ENCODE results near the gene ALDH3B1. TPM values are rescaled to one million over a fixed set of nuclear protein-coding genes. Genes with fewer than 3 reads are reported as not detected.

The ALDH3B1 gene
- total RNA-seq, 1 experiment from 2014 or later, result 60.2 TPM

DNA sequence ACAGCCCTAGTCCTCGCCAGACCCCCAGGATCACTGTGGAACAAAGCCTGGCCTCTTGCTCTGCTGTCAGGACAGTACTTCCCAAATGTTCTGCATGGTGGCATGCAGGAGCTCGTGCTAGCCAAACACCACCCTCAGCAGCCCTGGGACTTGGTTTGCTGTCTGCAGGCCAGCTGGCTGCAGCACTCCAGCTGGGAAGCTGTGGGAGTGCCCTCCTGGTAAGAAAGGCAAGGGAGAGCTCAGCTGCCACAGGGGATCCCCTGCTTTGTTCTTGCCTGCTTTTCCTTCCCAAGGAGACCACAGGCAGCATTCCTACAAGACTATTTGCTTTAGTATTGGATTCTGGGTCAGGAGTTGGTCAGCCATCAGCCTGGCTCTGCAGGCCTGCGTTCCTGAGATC, 56.6 kb downstream of the ALDH3B1 start:
- DNase-seq (ENCODE audit: low read depth), result no peak

DNA sequence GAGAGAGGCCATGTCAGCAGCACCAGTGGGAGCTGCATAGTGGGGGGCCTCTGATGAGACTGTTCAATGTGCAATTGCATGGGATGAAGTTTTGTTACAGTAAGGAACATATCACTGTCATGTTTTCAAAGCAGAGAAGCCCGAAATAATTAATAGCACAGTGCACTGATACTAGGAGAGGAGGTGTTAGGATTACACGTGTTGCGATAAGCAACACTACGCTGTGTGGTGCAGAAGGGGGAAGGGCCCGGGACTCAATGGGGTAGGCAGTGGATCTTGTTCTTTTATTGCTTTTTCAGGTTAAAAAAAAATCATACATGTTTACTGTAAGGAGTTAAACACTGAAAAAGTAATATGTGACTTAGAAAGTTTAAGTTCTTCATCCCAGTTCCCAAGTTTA, 57.9 kb downstream of the ALDH3B1 start:
- DNase-seq (ENCODE audit: low read depth), result no peak

DNA sequence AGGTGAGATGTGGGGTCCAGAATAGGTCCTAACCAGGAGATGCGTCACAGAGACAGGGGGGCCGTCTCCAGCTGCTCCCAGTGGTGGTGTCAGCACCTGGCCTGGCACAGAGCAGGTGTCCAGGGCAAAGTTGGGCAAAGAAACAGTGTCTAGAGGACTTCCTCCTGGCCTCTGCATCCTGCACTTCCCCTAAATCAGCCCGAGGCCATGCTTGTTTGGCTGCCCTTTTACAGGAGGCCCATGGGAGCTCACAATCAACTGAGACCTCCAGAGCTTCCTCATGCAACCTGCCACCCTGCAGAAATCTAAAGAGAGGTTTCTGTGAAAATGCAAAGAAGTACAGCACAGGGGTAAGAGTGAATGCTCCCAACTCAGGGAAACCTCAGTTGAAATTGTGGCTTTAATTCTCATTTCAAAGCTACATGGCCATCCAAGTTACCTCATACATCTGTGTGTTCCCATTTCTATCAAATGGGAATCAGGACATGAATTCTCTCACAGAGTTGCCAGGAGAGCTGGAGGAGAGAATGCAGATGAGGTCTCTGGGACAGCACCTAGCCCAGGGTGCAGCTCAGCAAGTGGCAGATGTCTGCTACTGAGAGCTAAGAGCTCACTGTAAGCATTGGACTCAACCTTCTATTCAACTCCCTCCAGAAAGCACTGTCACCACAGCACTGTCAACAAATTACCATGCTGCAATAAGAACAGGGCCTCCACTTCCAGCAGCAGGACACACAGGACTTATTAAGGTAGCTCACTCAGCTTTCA, 61.3 kb downstream of the ALDH3B1 start:
- DNase-seq (ENCODE audit: low read depth), result no peak

DNA sequence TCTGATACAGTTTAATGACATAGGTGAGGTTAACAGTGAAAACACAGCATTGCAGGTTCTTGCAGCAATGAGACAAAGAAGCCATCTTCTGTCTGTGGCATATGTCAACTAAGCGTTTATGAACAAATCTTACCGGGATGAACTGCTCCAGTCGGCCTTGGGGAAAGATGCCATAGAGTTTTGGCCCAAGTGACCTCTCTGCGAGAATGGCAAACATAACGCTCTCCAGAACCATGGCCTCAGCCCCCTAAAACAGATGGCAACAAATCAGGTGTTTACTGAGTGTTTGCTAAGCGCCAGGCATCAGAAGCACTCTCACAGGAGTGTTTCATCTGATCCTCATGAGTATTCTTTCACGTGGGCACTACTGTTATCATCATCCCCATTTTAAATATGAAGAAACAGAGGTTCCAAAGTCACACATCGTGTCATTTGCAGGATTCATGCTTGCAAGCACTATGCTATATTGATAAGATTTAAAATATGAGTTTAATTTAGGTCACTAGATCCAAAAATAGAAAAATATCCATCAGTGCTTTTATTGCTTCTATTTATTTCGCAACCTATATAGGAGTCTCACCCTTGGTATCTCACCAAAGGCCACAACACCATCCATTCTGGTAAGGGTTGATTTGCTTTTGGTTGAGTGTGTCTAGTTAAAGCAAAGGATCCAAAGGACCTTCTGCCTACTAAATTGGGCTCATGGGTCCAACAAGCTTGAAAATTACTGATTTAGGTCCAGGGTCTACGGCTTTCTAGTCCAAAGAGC, 64.6 kb downstream of the ALDH3B1 start:
- no peak for DNase-seq (ENCODE audit: low read depth)

DNA sequence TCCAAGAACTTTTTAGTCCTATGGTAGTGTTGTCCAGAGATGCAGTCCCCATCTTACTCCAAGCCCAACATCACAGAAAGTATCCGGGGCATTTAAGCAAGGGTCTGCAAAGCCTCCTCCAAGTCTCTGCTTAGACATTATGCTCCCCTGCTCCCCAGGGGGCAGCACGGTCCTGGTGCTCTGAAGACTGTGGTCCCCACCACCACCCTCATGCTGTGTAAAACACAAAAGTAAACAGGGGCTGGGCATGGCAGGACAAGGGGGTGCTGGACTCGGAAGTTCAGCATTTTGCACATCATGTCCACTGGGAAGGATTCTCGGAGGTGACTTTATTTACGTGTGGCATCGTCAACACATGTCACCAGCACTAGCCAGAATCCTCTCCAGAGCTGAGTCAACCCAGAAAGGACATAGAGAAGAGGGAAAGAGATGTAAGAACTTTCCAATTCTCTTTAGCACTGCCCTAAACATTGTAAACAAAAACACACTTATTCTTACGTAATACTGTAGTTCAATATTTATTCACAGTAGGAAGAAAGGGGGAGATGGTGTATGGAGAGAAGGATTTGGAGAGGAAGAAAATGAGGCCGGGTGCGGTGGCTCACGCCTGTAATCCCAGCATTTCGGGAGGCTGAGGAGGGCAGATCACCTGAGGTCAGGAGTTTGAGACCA, 66.4 kb downstream of the ALDH3B1 start:
- no peak for DNase-seq (ENCODE audit: low read depth)

DNA sequence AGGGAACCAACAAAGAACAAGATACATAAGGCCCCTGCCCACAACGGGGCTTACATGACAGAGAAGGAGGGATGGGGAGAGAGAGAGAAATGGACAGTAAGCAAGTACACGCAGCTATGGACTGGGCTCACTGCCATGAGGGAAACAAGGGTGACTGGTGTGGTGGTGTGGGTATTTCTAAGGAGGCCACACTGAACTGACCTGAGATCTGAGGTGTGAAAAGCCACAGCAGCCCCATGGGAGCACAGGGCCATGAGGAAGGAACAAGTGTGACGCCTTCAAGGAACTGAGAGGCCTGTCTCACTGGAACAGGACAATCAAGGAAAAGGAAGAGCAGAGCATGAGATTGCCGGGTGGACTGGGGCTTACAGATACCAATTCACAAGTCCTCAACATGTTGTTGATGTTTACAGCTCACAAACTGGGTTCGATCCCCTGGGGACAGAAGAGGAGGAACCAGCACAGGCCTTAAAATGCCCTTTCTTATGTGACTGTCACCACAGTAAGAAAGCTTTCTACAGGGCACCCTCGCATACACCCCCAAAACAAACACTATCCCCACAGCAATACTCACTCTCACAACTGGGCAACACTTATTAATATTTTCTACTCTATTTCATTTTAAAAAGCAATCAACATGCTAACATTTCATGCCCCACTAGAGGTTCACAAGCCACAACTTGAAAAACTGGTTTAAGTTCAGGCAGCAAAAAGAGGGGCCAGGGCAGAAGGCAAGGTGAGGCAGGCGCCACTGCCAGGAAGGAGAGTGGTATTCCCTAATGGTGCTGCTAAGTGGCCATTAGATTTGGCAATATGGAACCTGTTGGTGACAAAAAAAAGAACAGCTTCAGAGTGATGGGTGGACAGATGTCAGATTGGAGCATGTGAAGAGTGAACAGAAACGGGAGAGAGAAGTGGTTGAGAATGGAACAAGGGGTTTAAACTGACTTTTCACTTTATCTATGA, 67.8 kb downstream of the ALDH3B1 start:
- no peak for DNase-seq (ENCODE audit: low read depth)

Other genes starting within 250 kb of the ALDH3B1 start
- gene UNC93B1, start 6.2 kb upstream of the ALDH3B1 start, total RNA-seq (2014; rRNA removed), result 18.0 and 21.9 TPM in 2 replicates
- 171 and 215 TPM in 2 replicates for gene NDUFS8, start 20.4 kb downstream of the ALDH3B1 start, total RNA-seq (2014; rRNA removed)
- 71.2 and 75.2 TPM in 2 replicates for gene TCIRG1, start 28.7 kb downstream of the ALDH3B1 start, total RNA-seq (2014; rRNA removed)
- gene CHKA, start 111.1 kb downstream of the ALDH3B1 start, total RNA-seq (2014; rRNA removed), result 6.0 and 10.4 TPM in 2 replicates
- gene KMT5B, start 203.0 kb downstream of the ALDH3B1 start, total RNA-seq (2014; rRNA removed), result 13.0 and 19.0 TPM in 2 replicates